Measurements from ENCODE around the gene DUSP22. TPM values are rescaled to one million over a fixed set of nuclear protein-coding genes. Genes with fewer than 3 reads are reported as not detected.
"Not testable (repeated sequence)": the region's sequence is repeated elsewhere in the genome, so short reads cannot be mapped to it uniquely, and the experiment has no call there.

The DUSP22 gene
- polyA plus RNA-seq, 2 of the 4 experiments (the other 2 are of a cell fraction), result 6.2 to 11.3 TPM

GRCh38 chr6:247351-247750 is 44.9 kb upstream of the DUSP22 start:
- 52% methylated on average over 5 of the region's 5 CpGs for WGBS (ENCODE audit: missing lambda C conversion rate)
- no peak for DNase-seq (ENCODE audit: low read depth in 1 of 2, low spot score in 1 of 2)
- TF ChIP-seq PBX3 (IDR thresholded peaks at IDR 0.05) (no peak), CBX2 (IDR thresholded peaks at IDR 0.05; ENCODE audit: borderline replicate concordance, low read depth) (no peak), MAZ (IDR thresholded peaks at IDR 0.05; ENCODE audit: borderline replicate concordance, low read depth, low read length) (no peak), HOXA7 (CRISPR knock-in tag; IDR thresholded peaks at IDR 0.05) (no peak), CBX8 (IDR thresholded peaks at IDR 0.05) (no peak), POLR2AphosphoS2 (conservative IDR thresholded peaks at IDR 0.05; ENCODE audit: low read length) (no peak), TFCP2L1 (CRISPR knock-in tag; IDR thresholded peaks at IDR 0.05) (no peak)
- no peak overlapping the region for H3K27ac ChIP-seq
- ChIA-PET CTCF (no interaction called here), POLR2A (no interaction called here)
- H3K9me3 ChIP-seq, result 0 out of 3 replicates have a peak, but pooled peaks cover 3% of the 10 kb centered on the region
- no peak for ATAC-seq
- H3K4me2 ChIP-seq, result no peak overlapping the region
- no peak overlapping the region for H3K4me3 ChIP-seq
- no peaks in the 10 kb centered on the region for H3K4me1 ChIP-seq
- FAIRE-seq, result no peak

- POLR2A ChIA-PET; CTCF ChIA-PET; H3K4me3 ChIP-seq; H3K27ac ChIP-seq; FAIRE-seq; H3K9me3 ChIP-seq; H3K4me2 ChIP-seq; ATAC-seq; H3K4me1 ChIP-seq; DNase-seq (ENCODE audit: low read depth in 1 of 2, low spot score in 1 of 2): not testable (repeated sequence)
- WGBS (ENCODE audit: missing lambda C conversion rate), result 77% methylated on average over 4 of the region's 6 CpGs
Observed at GRCh38 chr6:248046-248445, 44.2 kb upstream of the DUSP22 start.

GRCh38 chr6:250676-251075 is 41.6 kb upstream of the DUSP22 start:
- no peak overlapping the region for H3K27ac ChIP-seq
- ChIA-PET CTCF (no interaction called here), POLR2A (no interaction called here)
- FAIRE-seq, result no peak
- DNase-seq (ENCODE audit: low read depth in 1 of 2, low spot score in 1 of 2), result no peak
- TF ChIP-seq POLR2A (IDR thresholded peaks at IDR 0.05; ENCODE audit: low read length) (no peak), HEYL (CRISPR knock-in tag; IDR thresholded peaks at IDR 0.05) (no peak), EP300 (IDR thresholded peaks at IDR 0.05) (no peak), RNF2 (IDR thresholded peaks at IDR 0.05; ENCODE audit: borderline replicate concordance, low read depth) (no peak), KDM5A (IDR thresholded peaks at IDR 0.05) (no peak), ZFP36 (IDR thresholded peaks at IDR 0.05; ENCODE audit: borderline replicate concordance, partially characterized antibody) (no peak), PBX3 (IDR thresholded peaks at IDR 0.05) (no peak), HOXA7 (CRISPR knock-in tag; IDR thresholded peaks at IDR 0.05) (no peak), FOXS1 (CRISPR knock-in tag; IDR thresholded peaks at IDR 0.05) (no peak), HMGXB4 (CRISPR knock-in tag; IDR thresholded peaks at IDR 0.05; ENCODE audit: borderline replicate concordance) (no peak), NFE2L2 (conservative IDR thresholded peaks at IDR 0.05; ENCODE audit: low read length) (no peak), MAFK (IDR thresholded peaks at IDR 0.05; ENCODE audit: partially characterized antibody) (no peak), RFX5 (IDR thresholded peaks at IDR 0.05) (no peak), ZSCAN20 (CRISPR knock-in tag; IDR thresholded peaks at IDR 0.05) (no peak), USF2 (IDR thresholded peaks at IDR 0.05) (no peak), TFCP2L1 (CRISPR knock-in tag; IDR thresholded peaks at IDR 0.05) (no peak), ZNF302 (CRISPR knock-in tag; IDR thresholded peaks at IDR 0.05) (no peak), POLR2AphosphoS2 (conservative IDR thresholded peaks at IDR 0.05; ENCODE audit: low read length) (no peak)
- H3K4me3 ChIP-seq, result no peak overlapping the region
- ATAC-seq, result no peak
- no peaks in the 10 kb centered on the region for H3K9me3 ChIP-seq
- H3K4me1 ChIP-seq, result no peaks in the 10 kb centered on the region
- no peak overlapping the region for H3K4me2 ChIP-seq
